ENCODE measurements around the gene ZNF383.
"Not testable (repeated sequence)": the region's sequence is repeated elsewhere in the genome, so short reads cannot be mapped to it uniquely, and the experiment has no call there.

The ZNF383 gene

DNA sequence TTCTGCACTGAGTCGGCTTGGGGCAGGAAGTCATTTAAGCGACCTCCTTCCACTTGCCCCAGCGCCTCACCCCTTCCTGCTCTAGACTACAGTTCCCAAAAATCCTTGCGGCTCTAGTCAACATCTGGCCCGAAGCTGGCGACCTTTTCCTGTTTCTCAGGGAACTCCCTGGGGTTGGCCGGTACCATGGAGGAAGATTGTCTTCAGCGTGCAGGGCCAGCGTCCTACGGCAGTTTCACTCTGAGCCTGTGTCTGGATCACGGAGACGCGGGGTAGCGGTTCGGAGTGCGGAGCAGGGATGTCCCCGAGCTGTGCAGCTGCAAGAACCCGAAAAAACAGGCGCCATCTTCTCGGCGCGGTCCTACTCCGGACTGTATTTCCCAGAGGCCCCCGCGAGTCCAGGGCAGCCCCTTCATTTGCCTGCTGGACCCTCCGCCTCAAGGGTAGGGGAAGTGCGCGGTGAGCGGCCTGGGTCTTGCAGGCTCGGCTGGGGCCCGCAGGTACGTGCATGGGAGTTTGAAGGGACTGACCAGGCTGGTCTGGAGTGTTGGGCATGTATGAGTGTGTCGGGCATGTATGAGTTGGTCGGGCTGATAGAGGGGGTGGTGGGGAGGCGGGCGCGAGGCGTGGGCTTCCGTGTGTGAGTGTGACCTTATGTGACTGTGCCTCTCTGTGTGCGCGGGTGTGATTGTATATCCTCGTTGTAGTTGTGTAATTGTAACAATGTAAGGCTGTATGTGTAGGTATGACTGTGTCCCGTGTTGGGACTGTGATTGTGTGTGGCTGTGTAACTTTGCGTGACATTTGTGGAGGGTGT, at the start of gene ZNF383:
Gene ZNF383, plus strand, starts transcription at position 440 of the 817 bp plus-strand sequence. CDS start 12,240 bp downstream, outside the sequence.
- peak within 1 kb of the TSS; percentile 78 for H3K4me3 ChIP-seq (ENCODE audit: low read depth, low read length)

DNA sequence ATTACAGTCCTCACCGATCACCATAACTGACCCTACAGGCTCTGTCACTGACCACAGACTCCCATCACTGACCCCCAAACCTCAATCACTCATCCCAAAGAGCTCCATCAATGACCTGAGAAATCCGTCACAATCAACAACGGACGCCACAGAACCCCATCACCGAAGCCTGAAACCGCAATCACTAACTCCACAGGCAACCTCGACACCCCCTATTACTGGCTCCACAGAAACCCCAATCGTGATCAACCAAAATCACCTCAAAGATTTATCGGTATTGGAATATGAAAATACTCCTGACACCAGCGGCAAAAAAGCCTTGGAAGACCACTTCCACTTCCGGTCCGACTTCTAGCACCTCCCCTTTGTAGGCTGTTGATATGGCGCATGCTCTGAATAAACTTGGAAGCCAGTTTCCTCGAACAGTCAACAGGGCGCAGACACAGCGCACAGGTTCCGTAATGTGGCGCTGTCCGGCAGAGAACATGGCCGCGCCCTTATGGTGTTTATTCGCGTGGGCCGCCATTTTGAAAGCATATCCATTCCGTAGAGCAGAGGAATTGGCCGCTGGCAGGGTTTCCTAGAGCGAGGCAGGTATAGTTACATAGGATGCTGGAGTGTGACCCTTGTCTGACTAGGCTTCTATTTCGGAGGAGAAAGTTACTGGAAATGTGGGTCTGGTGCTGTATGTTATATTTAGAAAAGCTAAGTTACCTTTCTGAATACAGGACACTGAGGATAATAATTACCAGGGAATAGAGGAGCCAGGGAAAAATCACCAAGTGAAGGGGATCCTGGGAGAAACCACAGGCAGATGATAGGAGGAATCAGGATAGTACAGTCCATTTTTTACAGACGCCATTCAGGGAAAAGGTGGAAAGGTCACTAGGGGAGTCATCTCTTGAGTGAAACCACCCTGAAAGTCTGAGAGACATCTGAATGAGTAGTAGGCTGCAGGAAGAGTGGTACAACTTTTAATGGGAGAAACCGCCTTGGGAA, 45.3 kb upstream of the ZNF383 start, which contains the start of gene ZNF585A:
Gene ZNF585A, minus strand, starts transcription at position 328 of the 999 bp plus-strand sequence. CDS start 2,785 bp downstream, outside the sequence.
- peak within 1 kb of the TSS; percentile 86 for H3K4me3 ChIP-seq (ENCODE audit: low read depth, low read length)

DNA sequence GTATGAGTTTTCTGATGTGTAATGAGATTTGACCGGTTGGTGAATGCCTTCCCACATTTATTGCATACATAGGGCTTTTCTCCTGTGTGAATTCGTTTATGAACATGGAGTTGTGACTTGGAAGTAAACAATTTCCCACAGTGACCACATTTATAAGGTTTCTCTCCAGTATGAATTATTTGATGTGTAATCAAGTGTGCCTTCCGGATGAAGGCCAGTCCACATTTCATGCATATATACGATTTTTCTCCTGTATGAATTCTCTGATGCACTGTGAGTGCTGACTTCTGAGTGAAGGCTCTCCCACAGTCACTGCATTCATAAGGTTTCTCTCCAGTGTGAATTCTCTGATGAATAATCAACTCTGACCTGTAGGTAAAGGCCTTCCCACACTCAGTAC, 31.9 kb upstream of the ZNF383 start:
- not testable (repeated sequence) for H3K4me3 ChIP-seq (ENCODE audit: low read depth, low read length)

DNA sequence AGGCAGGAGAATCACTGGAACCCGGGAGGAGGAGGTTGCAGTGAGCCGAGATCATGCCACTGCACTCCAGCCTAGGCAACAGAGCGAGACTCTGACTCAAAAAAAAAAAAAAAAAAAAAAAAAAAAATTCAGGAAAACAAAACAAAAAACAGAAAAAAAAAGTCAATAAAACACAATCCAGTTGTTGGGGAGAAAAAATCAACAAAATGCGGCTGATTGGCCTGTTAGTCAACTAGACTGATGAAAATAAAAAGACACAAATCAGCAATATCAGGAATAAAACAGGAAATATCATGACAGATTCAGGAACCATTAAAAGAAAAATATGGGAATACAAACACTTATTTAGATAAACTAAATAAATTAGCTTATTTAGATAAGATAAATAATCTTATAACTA, 22.8 kb upstream of the ZNF383 start:
- H3K4me3 ChIP-seq (ENCODE audit: low read depth, low read length), result not testable (repeated sequence)

DNA sequence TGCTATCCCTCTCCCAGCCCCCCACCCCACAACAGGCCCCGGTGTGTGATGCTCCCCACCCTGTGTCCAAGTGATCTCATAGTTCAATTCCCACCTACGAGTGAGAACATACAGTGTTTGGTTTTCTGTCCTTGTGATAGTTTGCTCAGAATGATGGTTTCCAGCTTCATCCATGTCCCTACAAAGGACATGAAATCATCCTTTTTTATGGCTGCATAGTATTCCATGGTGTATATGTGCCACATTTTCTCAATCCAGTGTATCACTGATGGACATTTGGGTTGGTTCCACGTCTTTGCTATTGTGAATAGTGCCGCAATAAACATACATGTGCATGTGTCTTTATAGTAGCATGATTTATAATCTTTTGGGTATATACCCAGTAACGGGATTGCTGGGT, 20.9 kb upstream of the ZNF383 start:
- not testable (repeated sequence) for H3K4me3 ChIP-seq (ENCODE audit: low read depth, low read length)

DNA sequence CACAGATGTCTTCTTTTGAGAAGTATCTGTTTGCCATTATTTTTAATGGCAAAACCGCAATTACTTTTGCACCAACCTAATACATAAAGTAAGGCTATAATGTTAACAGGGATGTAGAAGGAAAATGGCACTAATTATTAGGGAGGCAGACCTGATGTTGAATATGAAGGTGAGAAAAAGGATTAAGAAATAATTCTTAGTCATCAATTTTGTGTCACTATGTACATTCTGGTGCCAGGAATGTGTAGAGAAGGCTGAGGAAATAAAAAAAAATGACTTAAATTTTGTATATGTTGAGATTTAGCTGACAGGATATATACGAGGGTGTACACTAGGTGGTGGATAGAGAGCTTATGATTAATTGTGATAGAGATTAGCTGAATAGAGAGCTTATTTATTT, 20.2 kb upstream of the ZNF383 start:
- no peak overlapping the region for H3K4me3 ChIP-seq (ENCODE audit: low read depth, low read length)

DNA sequence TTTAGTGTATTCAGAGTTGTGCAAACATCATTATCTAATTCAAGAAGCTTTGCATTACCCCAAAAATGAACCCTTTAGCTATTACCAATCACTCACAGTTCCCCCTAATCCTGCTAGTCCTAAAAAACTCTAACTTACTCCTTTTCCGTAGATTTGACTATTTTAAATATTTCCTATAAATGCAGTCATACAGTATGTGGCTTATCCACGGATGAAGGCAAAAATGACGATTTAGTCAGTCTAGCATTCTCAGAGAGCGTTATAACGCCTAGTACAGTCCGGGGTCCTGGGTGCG, 587 bp upstream of the ZNF383 start:
- H3K4me3 ChIP-seq (ENCODE audit: low read depth, low read length), result peak overlapping the region; percentile 78

DNA sequence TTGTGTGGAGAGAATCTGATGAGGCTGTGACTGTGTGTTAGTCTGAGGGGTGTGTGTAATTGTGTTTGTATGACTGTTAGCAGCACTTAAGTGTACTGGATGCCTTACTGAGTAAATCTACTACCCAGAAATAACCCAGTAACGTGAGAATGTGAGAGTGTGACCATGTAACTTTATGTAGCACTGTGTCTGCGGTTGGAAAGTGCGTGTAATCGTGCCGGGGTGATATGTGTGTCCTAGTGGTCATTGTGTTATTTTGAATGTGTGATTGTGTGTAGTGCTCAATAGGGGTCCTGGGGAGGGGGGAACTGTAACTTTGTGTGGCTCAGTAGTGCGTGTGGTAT, 550 bp downstream of the ZNF383 start:
- H3K4me3 ChIP-seq (ENCODE audit: low read depth, low read length), result peak overlapping the region; percentile 78

DNA sequence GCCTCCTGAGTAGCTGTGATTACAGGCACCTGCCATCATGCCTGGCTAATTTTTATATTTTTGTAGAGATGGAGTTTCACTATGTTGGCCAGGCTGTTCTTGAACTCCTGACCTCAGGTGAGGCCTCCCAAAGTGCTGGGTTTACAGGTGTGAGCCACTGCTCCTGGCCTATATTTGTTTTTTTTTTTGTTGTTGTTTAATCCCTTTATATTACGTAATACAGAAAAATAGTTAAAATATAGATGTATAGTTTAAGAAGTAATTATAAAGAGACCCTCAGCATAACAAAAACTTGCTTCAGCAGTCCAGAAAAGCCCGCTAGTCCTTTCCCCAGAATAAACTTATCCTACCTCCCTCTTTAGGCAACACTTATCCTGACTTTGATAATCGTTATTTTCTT, 2.4 kb downstream of the ZNF383 start:
- H3K4me3 ChIP-seq (ENCODE audit: low read depth, low read length), result no peak overlapping the region

DNA sequence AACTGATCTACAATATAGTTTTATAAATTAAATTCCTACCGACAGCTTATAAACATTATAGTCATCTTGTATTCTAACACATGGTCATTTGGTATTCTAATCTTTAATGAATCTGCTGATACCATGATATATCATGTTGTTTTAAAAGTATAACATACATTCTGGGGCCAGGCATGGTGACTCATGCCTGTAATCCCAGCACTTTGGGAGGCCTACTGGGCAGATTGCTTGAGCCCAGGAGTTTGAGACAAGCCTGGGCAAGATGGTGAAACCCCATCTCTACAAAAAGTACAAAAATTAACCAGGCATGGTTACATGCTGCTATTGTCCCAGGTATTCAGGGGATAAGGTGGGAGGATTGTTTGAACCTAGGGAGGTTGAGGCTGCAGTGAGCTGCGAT, 3.1 kb downstream of the ZNF383 start:
- H3K4me3 ChIP-seq (ENCODE audit: low read depth, low read length), result no peak overlapping the region

DNA sequence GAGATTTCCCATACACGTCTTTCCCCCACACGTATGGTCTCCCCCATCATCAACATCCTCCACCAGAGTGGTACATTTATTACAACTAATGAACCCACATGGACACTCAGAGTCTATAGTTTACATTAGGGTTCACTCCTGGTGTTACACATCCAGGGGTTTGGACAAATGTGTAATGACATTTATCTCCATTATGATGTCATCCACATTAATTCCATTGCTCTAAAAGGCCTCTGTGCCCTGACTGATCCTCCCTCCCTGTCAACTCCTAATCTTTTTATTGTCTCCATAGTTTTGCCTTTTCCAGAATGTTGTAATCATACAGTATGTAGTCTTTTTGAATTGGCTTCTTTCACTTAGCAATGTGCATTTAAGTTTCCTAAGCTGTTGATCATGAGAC, 8.2 kb downstream of the ZNF383 start:
- no peak overlapping the region for H3K4me3 ChIP-seq (ENCODE audit: low read depth, low read length)

DNA sequence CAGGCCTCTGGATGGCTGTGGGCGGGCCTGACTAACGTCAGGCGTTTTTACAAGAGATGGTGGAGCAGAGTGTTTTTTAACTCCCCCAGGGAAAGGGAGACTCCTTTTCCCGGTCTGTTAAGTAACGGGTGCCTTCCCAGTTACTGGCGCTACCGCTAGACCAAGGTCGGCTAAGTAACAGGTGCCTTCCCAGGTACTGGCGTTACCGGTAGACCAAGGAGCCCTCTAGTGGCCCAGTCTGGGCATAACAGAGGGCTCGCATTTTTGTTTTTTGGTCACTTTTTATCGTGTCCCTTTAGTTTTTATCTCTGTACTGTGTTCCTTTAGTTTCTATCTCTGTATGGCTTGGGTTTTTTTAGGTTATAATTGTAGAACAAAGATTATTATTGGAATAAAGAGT, 10.0 kb downstream of the ZNF383 start:
- no peak overlapping the region for H3K4me3 ChIP-seq (ENCODE audit: low read depth, low read length)

DNA sequence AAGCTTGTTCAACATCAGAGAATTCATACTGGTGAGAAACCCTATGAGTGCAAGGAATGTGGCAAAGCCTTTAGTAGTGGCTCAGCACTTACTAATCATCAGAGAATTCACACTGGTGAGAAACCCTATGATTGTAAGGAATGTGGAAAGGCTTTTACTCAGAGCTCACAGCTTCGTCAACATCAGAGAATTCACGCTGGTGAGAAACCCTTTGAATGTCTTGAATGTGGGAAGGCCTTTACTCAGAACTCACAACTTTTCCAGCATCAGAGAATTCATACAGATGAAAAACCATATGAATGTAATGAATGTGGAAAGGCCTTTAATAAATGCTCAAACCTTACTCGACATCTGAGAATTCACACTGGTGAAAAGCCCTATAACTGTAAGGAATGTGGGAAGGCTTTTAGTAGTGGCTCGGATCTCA, 25.2 kb downstream of the ZNF383 start:
- H3K4me3 ChIP-seq (ENCODE audit: low read depth, low read length), result no peak overlapping the region

DNA sequence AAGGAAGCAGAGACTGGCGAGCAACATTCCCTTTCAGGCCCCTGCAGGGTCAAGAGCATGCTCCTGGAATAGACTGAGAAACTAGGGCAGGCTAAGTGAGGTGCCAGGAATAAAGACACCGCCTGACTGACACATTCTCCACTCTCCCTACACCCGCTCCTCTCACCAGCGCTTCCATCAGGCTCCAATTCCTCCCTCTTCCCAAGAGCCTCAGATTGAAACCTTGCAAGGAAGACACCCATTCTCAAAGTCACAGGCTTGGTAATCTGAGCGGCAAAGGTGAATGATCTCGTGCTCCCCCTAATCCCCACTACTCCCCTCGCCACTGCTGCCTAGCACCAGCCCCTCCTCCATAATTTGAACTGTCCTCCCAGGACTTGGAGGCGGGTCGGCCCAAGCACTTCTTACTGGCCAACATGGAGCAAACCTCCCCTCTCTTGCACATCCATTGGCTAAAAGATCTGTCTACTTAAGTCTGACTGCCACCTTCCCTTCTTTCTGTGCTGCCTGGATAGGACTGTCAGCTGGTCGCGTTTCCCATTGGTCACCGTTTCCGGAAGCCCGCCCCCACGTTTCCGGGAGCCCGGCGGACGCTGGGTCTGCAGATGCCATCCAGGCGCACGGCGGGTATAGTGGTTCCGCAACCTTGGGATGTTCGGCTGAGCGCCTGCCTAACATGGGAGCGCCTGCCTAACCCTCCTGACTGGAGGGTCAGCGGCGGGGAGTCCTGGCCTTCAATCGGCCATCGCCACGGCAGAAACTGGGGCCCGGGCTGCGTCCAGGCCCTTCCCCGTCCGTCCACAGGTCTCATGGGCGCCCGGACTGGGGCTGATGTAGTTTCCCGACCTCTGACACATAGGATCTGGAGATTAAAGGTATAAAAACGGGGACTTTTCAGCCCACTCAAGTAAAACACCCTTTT, 33.6 kb downstream of the ZNF383 start:
- no peak overlapping the region for H3K4me3 ChIP-seq (ENCODE audit: low read depth, low read length)

DNA sequence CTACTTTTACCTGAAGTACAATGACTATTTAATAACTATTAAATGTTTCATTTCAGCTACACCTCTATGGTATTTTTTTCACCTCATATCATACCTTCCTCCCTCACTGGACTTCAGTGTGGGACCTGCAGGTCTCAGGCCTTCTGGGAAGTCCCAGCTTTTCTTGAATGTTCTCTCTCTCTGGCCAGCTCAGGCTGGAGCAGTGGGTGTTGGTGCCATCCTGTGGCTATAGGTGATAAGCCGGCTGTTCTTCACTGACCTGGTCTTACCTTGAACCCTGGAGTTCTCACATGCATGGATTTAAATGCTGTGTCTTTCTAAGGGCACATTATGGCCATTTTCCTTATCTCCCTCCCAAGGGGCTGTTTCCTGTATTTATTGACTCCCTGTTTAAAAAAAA, 45.0 kb downstream of the ZNF383 start:
- not testable (repeated sequence) for H3K4me3 ChIP-seq (ENCODE audit: low read depth, low read length)

DNA sequence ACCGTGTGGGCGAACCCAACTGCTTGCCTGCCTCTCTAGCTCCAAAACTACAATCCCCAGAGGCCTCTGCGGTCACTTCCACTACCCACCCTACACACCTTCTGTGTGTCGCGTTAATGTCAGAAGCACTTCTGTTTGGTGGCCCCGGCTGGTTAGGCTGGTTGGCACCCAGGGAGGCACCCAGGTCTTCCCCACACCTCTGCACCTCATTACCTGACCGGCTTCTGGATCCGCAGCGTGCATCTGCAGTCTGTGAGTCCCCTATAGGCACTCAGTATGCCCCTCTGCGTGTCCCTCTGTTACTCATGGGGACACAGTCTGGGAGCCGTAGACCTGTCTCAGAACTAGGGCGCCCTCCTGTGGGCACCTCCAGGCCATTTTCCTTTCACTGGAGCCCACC, 49.0 kb downstream of the ZNF383 start:
- not testable (repeated sequence) for H3K4me3 ChIP-seq (ENCODE audit: low read depth, low read length)

DNA sequence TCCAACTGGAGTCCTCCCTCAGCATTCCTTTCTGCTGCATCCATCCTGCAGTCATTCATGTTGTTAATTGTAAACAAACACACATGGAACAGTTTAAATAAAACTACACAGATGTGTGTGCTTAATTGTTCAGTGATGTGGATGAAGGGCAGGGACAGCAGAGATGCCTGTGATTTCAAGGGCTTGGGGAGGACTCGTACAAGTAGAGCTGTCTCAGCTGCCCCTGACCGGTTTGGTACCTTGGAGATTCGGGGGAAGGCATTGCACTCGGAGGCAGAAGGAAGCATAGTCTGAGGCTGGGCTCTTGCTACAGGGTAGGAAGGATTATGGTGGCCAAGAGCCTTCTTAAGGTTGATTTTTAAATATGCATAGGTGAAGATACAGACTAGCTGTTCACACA, 49.7 kb downstream of the ZNF383 start:
- not testable (repeated sequence) for H3K4me3 ChIP-seq (ENCODE audit: low read depth, low read length)

DNA sequence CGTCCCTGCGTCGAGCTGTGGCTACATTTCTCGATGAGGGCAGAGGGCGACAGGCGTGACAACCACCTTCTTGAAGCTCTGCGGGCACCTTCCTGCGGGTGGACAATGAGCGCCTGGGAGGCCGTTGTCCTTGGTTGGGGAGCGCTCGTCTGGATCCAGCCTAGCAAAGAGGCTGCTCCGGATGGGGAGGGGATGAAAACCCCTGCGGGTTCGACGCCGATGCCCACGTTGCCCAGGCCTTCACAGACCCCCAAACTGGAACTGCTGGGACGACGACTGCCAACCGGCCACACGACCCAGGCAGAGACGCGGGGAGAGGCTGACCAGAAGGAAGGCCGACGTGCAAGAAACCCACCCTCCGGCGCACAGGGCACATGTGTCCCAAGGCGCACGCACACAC, 62.6 kb downstream of the ZNF383 start:
- H3K4me3 ChIP-seq (ENCODE audit: low read depth, low read length), result not testable (repeated sequence)

DNA sequence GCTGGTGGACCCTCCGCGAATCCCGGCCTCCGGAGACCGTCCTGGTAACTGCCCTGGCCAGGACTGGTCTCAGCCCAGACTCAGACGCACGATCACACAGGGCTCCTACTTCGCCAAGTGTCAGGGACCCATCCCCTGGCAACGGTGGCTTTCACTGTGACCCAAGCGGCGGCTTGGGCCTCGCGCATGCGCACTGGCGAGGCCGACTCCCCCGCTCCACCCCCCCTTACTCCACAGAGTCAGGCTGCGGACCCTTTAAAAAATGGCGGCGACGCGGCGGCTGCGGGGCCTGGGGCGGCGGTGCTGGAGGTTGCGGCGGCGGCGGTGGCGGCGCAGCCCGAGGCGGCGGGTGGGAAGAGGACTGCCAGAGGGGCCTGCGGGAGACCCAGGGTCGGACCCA, 66.0 kb downstream of the ZNF383 start:
- not testable (repeated sequence) for H3K4me3 ChIP-seq (ENCODE audit: low read depth, low read length)

DNA sequence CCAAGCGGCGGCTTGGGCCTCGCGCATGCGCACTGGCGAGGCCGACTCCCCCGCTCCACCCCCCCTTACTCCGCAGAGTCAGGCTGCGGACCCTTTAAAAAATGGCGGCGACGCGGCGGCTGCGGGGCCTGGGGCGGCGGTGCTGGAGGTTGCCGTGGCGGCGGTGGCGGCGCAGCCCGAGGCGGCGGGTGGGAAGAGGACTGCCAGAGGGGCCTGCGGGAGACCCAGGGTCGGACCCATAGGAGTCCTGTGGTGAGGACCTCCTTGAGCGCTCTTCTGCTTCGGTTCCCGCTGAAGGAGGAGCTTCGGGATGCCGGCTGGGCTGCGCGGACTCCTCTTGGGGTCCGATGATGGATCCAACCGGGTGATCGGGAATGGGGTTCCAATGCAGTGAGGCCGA, 71.2 kb downstream of the ZNF383 start:
- not testable (repeated sequence) for H3K4me3 ChIP-seq (ENCODE audit: low read depth, low read length)
